GM12878 (cell line): ENCODE data around the gene PAIP1. TPM values are rescaled to one million over a fixed set of nuclear protein-coding genes. Genes with fewer than 3 reads are reported as not detected.
A peak's percentile ranks its signal among the peaks of the same experiment; 100 is the strongest.

Source experiments
- CBX5 ChIP-seq: sonication (generic); IDR thresholded peaks from 2 replicates; pipeline ENCODE4 v1.6.1; 2016; ENCODE audit warnings: low read depth, moderate library complexity, mild to moderate bottlenecking, inconsistent platforms
- EGR1 ChIP-seq, 2 experiments: IDR thresholded peaks; 1 replicate in 1 of 2; 2 replicates in 1 of 2; pipeline ENCODE4 v1.6.1; 2011 to 2012; ENCODE audit warnings: low read depth in 2 of 2, low read length in 2 of 2, borderline replicate concordance in 1 of 2, mild to moderate bottlenecking in 1 of 2, moderate library complexity in 1 of 2
- EZH2 ChIP-seq: IDR thresholded peaks from 2 replicates; pipeline ENCODE4 v1.6.1; 2012; ENCODE audit warnings: low read depth, mild to moderate bottlenecking, control low read depth, inconsistent platforms, low read length, borderline replicate concordance; ENCODE audit not compliant: control insufficient read depth
- FOXM1 ChIP-seq: IDR thresholded peaks from 2 replicates; pipeline ENCODE4 v1.6.1; 2012; ENCODE audit warnings: low read depth, mild to moderate bottlenecking, inconsistent platforms, low read length, moderate library complexity
- GATAD2B ChIP-seq: fragments of 450-650 bp; conservative IDR thresholded peaks from 2 replicates; pipeline ENCODE4 v1.6.1; 2017; ENCODE audit warnings: low read depth, mild to moderate bottlenecking, moderate library complexity
- IRF3 ChIP-seq: fragments of 450-650 bp; IDR thresholded peaks from 2 replicates; pipeline ENCODE4 v1.6.1; 2014; ENCODE audit warnings: mild to moderate bottlenecking
- JUNB ChIP-seq: IDR thresholded peaks from 2 replicates; pipeline ENCODE4 v1.6.1; 2016; ENCODE audit warnings: antibody characterized with exemption, mild to moderate bottlenecking
- MTA2 ChIP-seq: fragments of 450-650 bp; IDR thresholded peaks from 2 replicates; pipeline ENCODE4 v1.6.1; 2016; ENCODE audit warnings: low read depth, mild to moderate bottlenecking, moderate library complexity
- MYB ChIP-seq: fragments of 150-350 bp; IDR thresholded peaks from 2 replicates; pipeline ENCODE4 v1.6.1; 2014; ENCODE audit warnings: mild to moderate bottlenecking, low read depth, low read length, borderline replicate concordance
- NFIC ChIP-seq: IDR thresholded peaks from 2 replicates; pipeline ENCODE4 v1.6.1; 2012; ENCODE audit warnings: low read depth, mild to moderate bottlenecking, inconsistent platforms, low read length, moderate library complexity
- PKNOX1 ChIP-seq: fragments of 450-650 bp; IDR thresholded peaks from 2 replicates; pipeline ENCODE4 v1.6.1; 2016; ENCODE audit warnings: mild to moderate bottlenecking
- POLR2A ChIP-seq: IDR thresholded peaks from 2 replicates; pipeline ENCODE4 v1.6.1; 2011; ENCODE audit warnings: low read depth, mild to moderate bottlenecking, low read length
- POLR2AphosphoS2 ChIP-seq: IDR thresholded peaks from 2 replicates; pipeline ENCODE4 v1.6.1; 2011; ENCODE audit warnings: low read depth, mild to moderate bottlenecking, low read length, improper control_type of control experiment, moderate library complexity
- POU2F2 ChIP-seq: IDR thresholded peaks from 3 replicates; pipeline ENCODE4 v1.6.1; 2011; ENCODE audit warnings: low read depth, mild to moderate bottlenecking, low read length, borderline replicate concordance
- RB1 ChIP-seq: fragments of 450-650 bp; formaldehyde crosslinking; IDR thresholded peaks from 2 replicates; pipeline ENCODE4 v1.6.1; 2017; ENCODE audit warnings: mild to moderate bottlenecking, borderline replicate concordance
- RBBP5 ChIP-seq: fragments of 200-600 bp; sonication (generic); conservative IDR thresholded peaks from 2 replicates; pipeline ENCODE4 v1.6.1; 2016
- TARDBP ChIP-seq: IDR thresholded peaks from 2 replicates; pipeline ENCODE4 v1.6.1; 2016; ENCODE audit warnings: borderline replicate concordance
- ZNF217 ChIP-seq: fragments of 450-650 bp; IDR thresholded peaks from 2 replicates; pipeline ENCODE4 v1.6.1; 2017; ENCODE audit warnings: antibody characterized with exemption, mild to moderate bottlenecking
- polyA plus RNA-seq, 11 experiments: library from polyadenylated mRNA; depleted of rRNA in 4 of 11; unstranded in 6 of 11; stranded (reverse) in 5 of 11; fragments of >200 nt; fragmentation: Nextera tagmentation in 4 of 11; fragmentation: Illumina TruSeq in 1 of 11; extraction: Ambion mirVana in 4 of 11; extraction: Trizol in 1 of 11; gene quantifications; 1 replicate in 1 of 11; 2 replicates in 10 of 11; pipeline versions ENCODE4 v1.2.1 to v1.2.3, GENCODE V29; 2011 to 2016; ENCODE audit warnings: inconsistent platforms in 2 of 11, missing spikeins in 2 of 11, low read depth in 1 of 11
- total RNA-seq, 4 experiments: library from RNA; depleted of rRNA in 3 of 4; stranded (reverse); fragments of >200 nt in 3 of 4; fragmentation: Illumina TruSeq in 1 of 4; extraction: Trizol in 1 of 4; gene quantifications; 2 replicates each; pipeline versions ENCODE4 v1.2.1 to v1.2.3, GENCODE V29; 2013 to 2021
- TF ChIP-seq, protein P1 (sequence below): fragments of 450-650 bp; conservative IDR thresholded peaks from 2 replicates; pipeline ENCODE4 v1.6.1; 2017; ENCODE audit warnings: mild to moderate bottlenecking, moderate library complexity
- TF ChIP-seq, protein P2 (sequence below): fragments of 450-650 bp; IDR thresholded peaks from 2 replicates; pipeline ENCODE4 v1.6.1; 2017; ENCODE audit warnings: mild to moderate bottlenecking, low read depth, inconsistent platforms; ENCODE audit not compliant: poor library complexity, severe bottlenecking

The PAIP1 gene
- total and polyA plus RNA-seq, 10 of the 15 experiments (the other 5 are each of a cell fraction or from before 2014, with no cell fraction given), result 37.4 to 90.9 (median 57.0) TPM

DNA sequence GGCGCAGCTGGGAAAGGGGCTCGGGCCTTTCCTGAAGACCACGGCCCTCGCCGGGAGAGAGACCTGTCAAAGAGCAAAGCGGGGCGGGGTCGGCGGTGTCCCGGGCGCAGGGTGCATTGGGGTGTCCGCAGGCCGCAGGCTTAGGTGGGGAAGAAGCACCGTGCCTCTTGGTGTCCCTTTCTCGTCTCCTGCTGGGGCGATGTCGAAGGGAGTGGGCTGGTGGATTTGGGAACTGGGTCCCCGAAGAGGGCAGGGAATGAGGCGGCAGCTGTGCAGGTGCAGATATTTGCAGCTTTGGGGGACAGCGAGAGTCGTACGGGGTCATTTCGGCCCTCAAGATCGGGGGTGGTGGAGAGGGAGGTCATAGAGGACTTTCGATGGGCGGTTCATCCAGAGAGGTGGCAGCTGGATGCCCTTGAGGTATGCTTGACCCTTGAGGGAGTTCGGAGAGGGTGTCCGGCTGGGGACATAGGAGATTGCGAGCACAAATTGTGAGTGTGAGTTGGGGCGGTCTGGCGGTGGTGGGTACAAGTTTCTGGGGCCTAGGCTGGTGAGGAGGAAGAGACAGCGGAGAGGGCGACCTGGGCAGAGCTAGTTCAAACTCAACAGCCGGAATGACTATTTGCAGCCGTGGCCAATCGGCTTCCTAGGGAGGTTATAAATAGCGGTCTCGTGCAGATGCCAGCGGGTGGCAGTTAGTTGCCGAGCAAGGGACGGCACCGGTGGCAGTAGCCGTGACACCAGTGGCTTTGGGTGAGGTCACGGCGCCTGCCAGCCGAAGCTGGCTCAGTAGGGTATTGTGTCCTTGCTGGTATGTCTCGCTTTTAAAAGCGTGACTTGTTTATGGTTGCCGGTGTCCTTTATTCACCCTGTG lies 46.7 kb upstream of the PAIP1 start (continued):
- TF ChIP-seq RB1 (no peak), MYB (no peak), EGR1 (IDR thresholded peaks at IDR 0.05; ENCODE audit: borderline replicate concordance in 1 of 2, low read depth in 2 of 2, low read length in 2 of 2) (no peak), POU2F2 (no peak), JUNB (0 out of 2 replicates have a peak, but pooled peaks have one; percentile 3), EZH2 (no peak), NFIC (no peak), GATAD2B (peak; percentile 60), POLR2AphosphoS2 (0 out of 2 replicates have a peak, but pooled peaks have one; percentile 11), PKNOX1 (no peak), MTA2 (no peak), ZNF217 (no peak), RBBP5 (no peak), TARDBP (no peak), IRF3 (no peak), FOXM1 (no peak), CBX5 (no peak), POLR2A (peak; percentile 15; the same call in 1 of the 2 replicates)
- TF ChIP-seq, protein P1, sequence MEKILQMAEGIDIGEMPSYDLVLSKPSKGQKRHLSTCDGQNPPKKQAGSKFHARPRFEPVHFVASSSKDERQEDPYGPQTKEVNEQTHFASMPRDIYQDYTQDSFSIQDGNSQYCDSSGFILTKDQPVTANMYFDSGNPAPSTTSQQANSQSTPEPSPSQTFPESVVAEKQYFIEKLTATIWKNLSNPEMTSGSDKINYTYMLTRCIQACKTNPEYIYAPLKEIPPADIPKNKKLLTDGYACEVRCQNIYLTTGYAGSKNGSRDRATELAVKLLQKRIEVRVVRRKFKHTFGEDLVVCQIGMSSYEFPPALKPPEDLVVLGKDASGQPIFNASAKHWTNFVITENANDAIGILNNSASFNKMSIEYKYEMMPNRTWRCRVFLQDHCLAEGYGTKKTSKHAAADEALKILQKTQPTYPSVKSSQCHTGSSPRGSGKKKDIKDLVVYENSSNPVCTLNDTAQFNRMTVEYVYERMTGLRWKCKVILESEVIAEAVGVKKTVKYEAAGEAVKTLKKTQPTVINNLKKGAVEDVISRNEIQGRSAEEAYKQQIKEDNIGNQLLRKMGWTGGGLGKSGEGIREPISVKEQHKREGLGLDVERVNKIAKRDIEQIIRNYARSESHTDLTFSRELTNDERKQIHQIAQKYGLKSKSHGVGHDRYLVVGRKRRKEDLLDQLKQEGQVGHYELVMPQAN, result no peak; the same call in 1 of the 2 replicates
- TF ChIP-seq, protein P2, sequence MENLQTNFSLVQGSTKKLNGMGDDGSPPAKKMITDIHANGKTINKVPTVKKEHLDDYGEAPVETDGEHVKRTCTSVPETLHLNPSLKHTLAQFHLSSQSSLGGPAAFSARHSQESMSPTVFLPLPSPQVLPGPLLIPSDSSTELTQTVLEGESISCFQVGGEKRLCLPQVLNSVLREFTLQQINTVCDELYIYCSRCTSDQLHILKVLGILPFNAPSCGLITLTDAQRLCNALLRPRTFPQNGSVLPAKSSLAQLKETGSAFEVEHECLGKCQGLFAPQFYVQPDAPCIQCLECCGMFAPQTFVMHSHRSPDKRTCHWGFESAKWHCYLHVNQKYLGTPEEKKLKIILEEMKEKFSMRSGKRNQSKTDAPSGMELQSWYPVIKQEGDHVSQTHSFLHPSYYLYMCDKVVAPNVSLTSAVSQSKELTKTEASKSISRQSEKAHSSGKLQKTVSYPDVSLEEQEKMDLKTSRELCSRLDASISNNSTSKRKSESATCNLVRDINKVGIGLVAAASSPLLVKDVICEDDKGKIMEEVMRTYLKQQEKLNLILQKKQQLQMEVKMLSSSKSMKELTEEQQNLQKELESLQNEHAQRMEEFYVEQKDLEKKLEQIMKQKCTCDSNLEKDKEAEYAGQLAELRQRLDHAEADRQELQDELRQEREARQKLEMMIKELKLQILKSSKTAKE, result no peak
